Measurements from ENCODE around the gene IL17RC.

DNA sequence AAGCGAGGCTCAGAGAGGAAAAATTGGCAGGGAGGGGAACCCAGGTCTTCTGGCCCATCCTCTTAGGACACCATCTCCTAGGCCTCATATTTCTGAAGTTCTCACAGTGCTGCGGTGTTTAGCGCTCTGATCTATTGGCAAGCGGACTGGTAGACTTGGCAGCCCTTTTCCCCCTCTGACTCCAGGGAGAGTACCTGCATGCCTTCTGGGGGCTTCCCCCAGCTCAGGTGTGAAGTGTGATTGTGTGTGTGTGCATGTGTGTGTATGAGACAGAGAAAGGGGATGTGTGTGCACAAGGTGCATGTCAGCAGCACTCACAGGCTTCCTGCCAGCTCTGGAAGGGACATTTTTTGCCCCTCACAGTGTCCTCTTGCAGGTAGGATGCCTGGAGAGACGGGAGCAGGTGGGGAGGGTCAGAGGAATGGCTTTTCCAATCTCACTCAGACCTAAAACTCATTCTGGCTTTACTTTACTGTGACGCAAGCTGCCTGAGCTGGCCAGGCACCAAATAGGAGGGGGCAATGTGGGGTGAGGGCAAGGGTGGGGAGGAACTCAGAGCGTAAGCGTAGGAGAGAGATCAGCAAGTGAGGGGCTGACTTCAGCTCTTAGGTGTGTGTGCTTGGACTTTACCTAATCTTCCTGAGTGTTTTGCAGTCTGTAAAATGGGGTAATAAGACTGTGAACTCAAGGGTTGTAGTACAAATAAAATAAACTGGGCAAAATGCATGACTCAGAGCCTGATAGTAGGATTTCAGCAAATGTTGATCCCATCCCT, 18.2 kb upstream of the IL17RC start:
- TF ChIP-seq CTCF (IDR thresholded peaks at IDR 0.05) = peak in 1 of 6 experiments; percentile 5
- peak in 1 of 2 donors; percentile 40 for TF ChIP-seq POLR2A (IDR thresholded peaks at IDR 0.05)

All from Peyer's patch (tissue), 4 donors.